PFSK-1 (cell line): Measurements from ENCODE around the gene TNN.

Experiments
- POLR2AphosphoS5 ChIP-seq: IDR thresholded peaks from 2 replicates; pipeline ENCODE4 v1.6.1; 2012; ENCODE audit warnings: low read depth, mild to moderate bottlenecking, control low read depth, low read length, moderate library complexity
- TF ChIP-seq, protein P1 (sequence below), 2 experiments: IDR thresholded peaks; 2 replicates each; pipeline versions ENCODE4 v1.6.1 to v1.8.0; 2011 to 2012; ENCODE audit warnings: low read depth in 2 of 2, low read length in 2 of 2, control low read depth in 1 of 2, inconsistent platforms in 1 of 2, mild to moderate bottlenecking in 1 of 2, moderate library complexity in 1 of 2; ENCODE audit not compliant: insufficient read depth in 1 of 2

DNA sequence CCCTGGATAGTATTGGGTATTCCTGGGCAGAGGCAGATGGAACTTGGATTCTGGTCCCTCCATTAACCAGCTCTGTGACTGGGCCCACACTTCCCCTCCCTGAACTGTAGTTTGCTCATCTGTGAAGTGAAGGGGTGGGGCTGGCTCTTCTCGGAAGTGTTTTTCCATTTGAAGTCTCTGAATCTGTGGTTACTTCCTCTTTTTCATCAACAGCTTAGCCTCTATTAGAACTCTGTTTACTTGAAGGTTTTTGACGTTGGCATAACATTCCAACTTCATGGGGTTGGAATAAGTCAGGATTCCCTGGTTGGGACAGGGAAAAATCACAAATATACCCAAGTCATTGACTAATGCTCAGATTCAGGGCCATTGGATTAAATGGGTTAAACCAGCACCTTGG lies 121.3 kb downstream of the TNN start:
- TF ChIP-seq POLR2AphosphoS5: no peak
- TF ChIP-seq, protein P1, sequence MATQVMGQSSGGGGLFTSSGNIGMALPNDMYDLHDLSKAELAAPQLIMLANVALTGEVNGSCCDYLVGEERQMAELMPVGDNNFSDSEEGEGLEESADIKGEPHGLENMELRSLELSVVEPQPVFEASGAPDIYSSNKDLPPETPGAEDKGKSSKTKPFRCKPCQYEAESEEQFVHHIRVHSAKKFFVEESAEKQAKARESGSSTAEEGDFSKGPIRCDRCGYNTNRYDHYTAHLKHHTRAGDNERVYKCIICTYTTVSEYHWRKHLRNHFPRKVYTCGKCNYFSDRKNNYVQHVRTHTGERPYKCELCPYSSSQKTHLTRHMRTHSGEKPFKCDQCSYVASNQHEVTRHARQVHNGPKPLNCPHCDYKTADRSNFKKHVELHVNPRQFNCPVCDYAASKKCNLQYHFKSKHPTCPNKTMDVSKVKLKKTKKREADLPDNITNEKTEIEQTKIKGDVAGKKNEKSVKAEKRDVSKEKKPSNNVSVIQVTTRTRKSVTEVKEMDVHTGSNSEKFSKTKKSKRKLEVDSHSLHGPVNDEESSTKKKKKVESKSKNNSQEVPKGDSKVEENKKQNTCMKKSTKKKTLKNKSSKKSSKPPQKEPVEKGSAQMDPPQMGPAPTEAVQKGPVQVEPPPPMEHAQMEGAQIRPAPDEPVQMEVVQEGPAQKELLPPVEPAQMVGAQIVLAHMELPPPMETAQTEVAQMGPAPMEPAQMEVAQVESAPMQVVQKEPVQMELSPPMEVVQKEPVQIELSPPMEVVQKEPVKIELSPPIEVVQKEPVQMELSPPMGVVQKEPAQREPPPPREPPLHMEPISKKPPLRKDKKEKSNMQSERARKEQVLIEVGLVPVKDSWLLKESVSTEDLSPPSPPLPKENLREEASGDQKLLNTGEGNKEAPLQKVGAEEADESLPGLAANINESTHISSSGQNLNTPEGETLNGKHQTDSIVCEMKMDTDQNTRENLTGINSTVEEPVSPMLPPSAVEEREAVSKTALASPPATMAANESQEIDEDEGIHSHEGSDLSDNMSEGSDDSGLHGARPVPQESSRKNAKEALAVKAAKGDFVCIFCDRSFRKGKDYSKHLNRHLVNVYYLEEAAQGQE (IDR thresholded peaks at IDR 0.05; ENCODE audit: insufficient read depth in 1 of 2, low read depth in 2 of 2, low read length in 2 of 2): no peak
